Neuronal stem cell (in vitro differentiated cells): ENCODE data around the gene PSMB1.

Experiments
- DNase-seq: peaks from one replicate; pipeline ENCODE4 v3.0.0-alpha.2; 2013; ENCODE audit warnings: low spot score
- H2AFZ ChIP-seq: one replicate; pipeline ENCODE4 v1.6.1; 2013; ENCODE audit warnings: mild to moderate bottlenecking, low read length, inconsistent platforms
- H2AK5ac ChIP-seq: 2 replicates; pipeline ENCODE4 v1.6.1; 2013; ENCODE audit warnings: low read depth, mild to moderate bottlenecking, inconsistent platforms, low read length, moderate library complexity, mixed read lengths
- H2BK120ac ChIP-seq: 2 replicates; pipeline ENCODE4 v1.6.1; 2013; ENCODE audit warnings: low read depth, mild to moderate bottlenecking, inconsistent platforms, low read length, moderate library complexity, mixed read lengths
- H2BK12ac ChIP-seq: one replicate; pipeline ENCODE4 v1.6.1; 2013; ENCODE audit warnings: low read length, inconsistent platforms
- H2BK15ac ChIP-seq: 2 replicates; pipeline ENCODE4 v1.6.1; 2013; ENCODE audit warnings: mild to moderate bottlenecking, low read length, inconsistent platforms, mixed read lengths
- H2BK5ac ChIP-seq: one replicate; pipeline ENCODE4 v1.6.1; 2013; ENCODE audit warnings: inconsistent platforms, mild to moderate bottlenecking, low read length, moderate library complexity
- H3K14ac ChIP-seq: one replicate; pipeline ENCODE4 v1.6.1; 2013; ENCODE audit warnings: low read length, inconsistent platforms
- H3K18ac ChIP-seq: 2 replicates; pipeline ENCODE4 v1.6.1; 2013; ENCODE audit warnings: low read length, inconsistent platforms
- H3K23ac ChIP-seq: 2 replicates; pipeline ENCODE4 v1.6.1; 2013; ENCODE audit warnings: low read depth, mild to moderate bottlenecking, mixed read lengths, low read length, inconsistent platforms; ENCODE audit not compliant: poor library complexity
- H3K27ac ChIP-seq: replicated peaks from 3 replicates; pipeline ENCODE4 v1.5.1; 2013; ENCODE audit warnings: low read length, inconsistent platforms
- H3K27me3 ChIP-seq, 3 experiments: 2 replicates each; pipeline ENCODE4 v1.6.1; 2013; ENCODE audit warnings: low read length in 3 of 3, mild to moderate bottlenecking in 2 of 3, inconsistent platforms in 1 of 3, low read depth in 1 of 3, mixed read lengths in 1 of 3, moderate library complexity in 1 of 3; ENCODE audit not compliant: control insufficient read depth in 3 of 3, insufficient read depth in 3 of 3
- H3K36me3 ChIP-seq, 2 donors: replicated peaks in 1 of 2; 2 replicates each; pipeline ENCODE4 v1.6.1; 2013; ENCODE audit warnings: low read length in 2 of 2; ENCODE audit not compliant: control insufficient read depth in 2 of 2, insufficient read depth in 2 of 2
- H3K4ac ChIP-seq: 2 replicates; pipeline ENCODE4 v1.6.1; 2013; ENCODE audit warnings: inconsistent platforms, mild to moderate bottlenecking, low read length, moderate library complexity
- H3K4me1 ChIP-seq, 2 donors: 1 replicate in 1 of 2; 2 replicates in 1 of 2; pipeline ENCODE4 v1.6.1; 2013; ENCODE audit warnings: low read length in 2 of 2, low read depth in 1 of 2; ENCODE audit not compliant: control insufficient read depth in 2 of 2, insufficient read depth in 1 of 2
- H3K4me2 ChIP-seq: one replicate; pipeline ENCODE4 v1.6.1; 2013; ENCODE audit warnings: mild to moderate bottlenecking, low read length, inconsistent platforms; ENCODE audit not compliant: insufficient read depth, poor library complexity, severe bottlenecking
- H3K4me3 ChIP-seq, 2 donors: 2 replicates each; pipeline ENCODE4 v1.5.1; 2013; ENCODE audit warnings: low read length in 2 of 2, mild to moderate bottlenecking in 2 of 2, inconsistent platforms in 1 of 2, moderate library complexity in 1 of 2
- H3K79me1 ChIP-seq: one replicate; pipeline ENCODE4 v1.6.1; 2013; ENCODE audit warnings: low read depth, mild to moderate bottlenecking, inconsistent platforms, low read length, moderate library complexity
- H3K9ac ChIP-seq: one replicate; pipeline ENCODE4 v1.6.1; 2013; ENCODE audit warnings: mild to moderate bottlenecking, low read depth, low read length, inconsistent platforms; ENCODE audit not compliant: poor library complexity
- H3K9me3 ChIP-seq, 2 donors: replicated peaks in 1 of 2; 2 replicates each; pipeline versions ENCODE3 to v1.6.1; 2013; ENCODE audit warnings: low read length in 2 of 2, mild to moderate bottlenecking in 2 of 2, inconsistent platforms in 1 of 2, low read depth in 1 of 2, mixed read lengths in 1 of 2, moderate library complexity in 1 of 2; ENCODE audit not compliant: control insufficient read depth in 2 of 2, insufficient read depth in 1 of 2
- H4K8ac ChIP-seq: one replicate; pipeline ENCODE4 v1.6.1; 2013; ENCODE audit warnings: low read depth, mild to moderate bottlenecking, inconsistent platforms, low read length, moderate library complexity
- H4K91ac ChIP-seq: one replicate; pipeline ENCODE4 v1.6.1; 2013; ENCODE audit warnings: low read length, low read depth, mild to moderate bottlenecking, inconsistent platforms; ENCODE audit not compliant: poor library complexity
- WGBS, 2 donors: extraction: QIAGEN DNeasy Blood & Tissue Kit; methylation state at CpG; one replicate each; pipeline ENCODE4 v1.1.7; 2013; ENCODE audit warnings: missing lambda C conversion rate in 2 of 2, mixed read lengths in 1 of 2; ENCODE audit not compliant: insufficient read length in 2 of 2, insufficient replicate concordance in 1 of 2; ENCODE audit errors: extremely low coverage in 2 of 2; 5-methylcytosine and 5-hydroxymethylcytosine counted together

Gene PSMB1

GRCh38 chr6:170487707-170488329, 65.3 kb downstream of the PSMB1 start:
- no peak overlapping the region for H3K4ac ChIP-seq
- peaks cover 4 to 7% of the 10 kb centered on the region in 2 donors for H3K4me1 ChIP-seq
- H4K8ac ChIP-seq = no peak overlapping the region
- no peak for DNase-seq
- no peak overlapping the region for H3K4me2 ChIP-seq
- H3K4me3 ChIP-seq = no peak overlapping the region
- H4K91ac ChIP-seq = no peak overlapping the region
- no peak overlapping the region for H3K27ac ChIP-seq
- H2BK15ac ChIP-seq = no peak overlapping the region
- H2BK120ac ChIP-seq = no peak overlapping the region
- H3K9me3 ChIP-seq = peaks cover 0 to 7% of the 10 kb centered on the region in 2 donors
- H3K27me3 ChIP-seq = no peaks in the 10 kb centered on the region
- no peak overlapping the region for H3K14ac ChIP-seq
- H3K36me3 ChIP-seq = no peaks in the 10 kb centered on the region
- no peak overlapping the region for H3K23ac ChIP-seq
- H2BK5ac ChIP-seq = no peak overlapping the region
- no peak overlapping the region for H2AK5ac ChIP-seq
- no peak overlapping the region for H2AFZ ChIP-seq
- H2BK12ac ChIP-seq = no peak overlapping the region
- WGBS, 2 donors = no CpG with 5 or more reads among the region's 4 CpGs
- no peak overlapping the region for H3K18ac ChIP-seq
- H3K79me1 ChIP-seq = no peaks in the 10 kb centered on the region
- H3K9ac ChIP-seq = no peak overlapping the region

- Histone ChIP-seq H3K14ac (no peak overlapping the region), H2BK120ac (no peak overlapping the region), H3K27ac (no peak overlapping the region), H3K18ac (no peak overlapping the region), H2AK5ac (no peak overlapping the region), H3K27me3 (no peaks in the 10 kb centered on the region), H4K91ac (no peak overlapping the region), H3K9me3 (peaks cover 2 to 16% of the 10 kb centered on the region in 2 donors), H2BK15ac (no peak overlapping the region), H3K36me3 (no peaks in the 10 kb centered on the region), H3K4me1 (peaks cover 4 to 8% of the 10 kb centered on the region in 2 donors), H3K9ac (no peak overlapping the region), H3K4me3 (no peak overlapping the region), H3K23ac (no peak overlapping the region), H3K4ac (no peak overlapping the region), H2BK12ac (no peak overlapping the region), H2BK5ac (no peak overlapping the region), H4K8ac (no peak overlapping the region), H3K79me1 (no peaks in the 10 kb centered on the region), H3K4me2 (no peak overlapping the region), H2AFZ (no peak overlapping the region)
- DNase-seq = no peak
- no CpG with 5 or more reads among the region's 5 CpGs for WGBS, 2 donors
Observed at GRCh38 chr6:170485159-170485558, 67.9 kb downstream of the PSMB1 start.
